Adrenal gland (tissue), 12 donors: ENCODE data around the gene SNX11. TPM values are rescaled to one million over a fixed set of nuclear protein-coding genes. Genes with fewer than 3 reads are reported as not detected.

Experiments
- DNase-seq, 7 donors: peaks; one replicate each; pipeline ENCODE4 v3.0.0-alpha.2; 2019 to 2020
- H3K27ac ChIP-seq, 5 donors: fragments of 200-600 bp; sonication (generic) in 4 of 5; 1 replicate in 3 of 5; 2 replicates in 2 of 5; pipeline versions ENCODE4 v1.5.1 to v1.8.0; 2016 to 2020; ENCODE audit warnings: mild to moderate bottlenecking in 1 of 5
- H3K27me3 ChIP-seq: fragments of 200-600 bp; 2 replicates; pipeline ENCODE4 v1.8.0; 2021
- H3K36me3 ChIP-seq, 2 donors: fragments of 200-600 bp; replicated peaks in 1 of 2; 1 replicate in 1 of 2; 2 replicates in 1 of 2; pipeline versions ENCODE4 v1.5.1 to v1.8.0; 2018 to 2022
- H3K4me1 ChIP-seq, 2 donors: fragments of 200-600 bp; replicated peaks in 1 of 2; 1 replicate in 1 of 2; 2 replicates in 1 of 2; pipeline versions ENCODE4 v1.5.1 to v1.8.0; 2018 to 2021
- H3K4me3 ChIP-seq, 4 donors: fragments of 200-600 bp; sonication (generic) in 3 of 4; one replicate each; pipeline ENCODE4 v1.5.1; 2016 to 2018
- H3K9me3 ChIP-seq, 3 donors: fragments of 200-600 bp; sonication (generic) in 1 of 3; replicated peaks in 1 of 3; 1 replicate in 2 of 3; 2 replicates in 1 of 3; pipeline versions ENCODE4 v1.5.1 to v1.8.0; 2016 to 2021
- POLR2A ChIP-seq, 2 donors: fragments of 450-650 bp; IDR thresholded peaks; one replicate each; pipeline ENCODE4 v1.6.1; 2017; ENCODE audit warnings: antibody characterized with exemption in 2 of 2, mild to moderate bottlenecking in 2 of 2, moderate library complexity in 1 of 2
- WGBS, 4 donors: extraction: QIAGEN DNeasy Blood & Tissue Kit in 2 of 4; methylation state at CpG; one replicate each; pipeline versions ENCODE4 v1.1.5 to v1.1.7; 2013 to 2017; 5-methylcytosine and 5-hydroxymethylcytosine counted together
- intact Hi-C, 2 donors: fragments of 100-400 bp; cut with DNase I; formaldehyde crosslinking; loops; one replicate each; pipeline versions ENCODE4 v1.14.1 to v1.15.0; 2022 to 2023
- polyA plus RNA-seq, 3 donors: library from polyadenylated mRNA; stranded (reverse); fragments of 200-250 nt in 2 of 3; fragments of 350-450 nt in 1 of 3; fragmentation: Illumina TruSeq in 1 of 3; extraction: RNeasy Lipid Tissue Mini Kit (QIAGEN cat#74804) in 1 of 3; gene quantifications; one replicate each; pipeline ENCODE4 v1.2.3, GENCODE V29; 2013 to 2014
- total RNA-seq, 9 donors: library from RNA; depleted of rRNA in 4 of 9; stranded (reverse); fragments of >200 nt in 4 of 9; fragments of 120-200 nt in 1 of 9; fragmentation: NEBNext Ultra II Directional in 1 of 9; extraction: Animal tissue kit (Norgen Biotek cat#: 25700) in 1 of 9; gene quantifications; one replicate each; pipeline versions ENCODE4 v1.1.0 to v1.2.4, GENCODE V29; 2013 to 2023
- TF ChIP-seq, protein P1 (sequence below), 6 experiments: fragments of 450-650 bp in 4 of 6; fragments of 200-600 bp in 2 of 6; sonication (generic) in 1 of 6; IDR thresholded peaks; 1 replicate in 5 of 6; 2 replicates in 1 of 6; pipeline versions ENCODE4 v1.5.1 to v1.8.0; 2016 to 2021; ENCODE audit warnings: antibody characterized with exemption in 6 of 6, mild to moderate bottlenecking in 2 of 6, moderate library complexity in 1 of 6
- donor health status: healthy with polysubstance abuse.
- donor health status: Bipolar disorder and iron deficiency.
- donor health status: DM: yes; HTN: yes; CAD: no.
- donor health status: DM: no; HTN: no; CAD: no.
- donor health status: DM: no; HTN: no; CAD: no.
- donor health status: DM: yes; HTN: yes; CAD: no.

Gene SNX11
- total and polyA plus RNA-seq, 12 donors: 6.7 to 29.9 (median 15.2) TPM

DNA sequence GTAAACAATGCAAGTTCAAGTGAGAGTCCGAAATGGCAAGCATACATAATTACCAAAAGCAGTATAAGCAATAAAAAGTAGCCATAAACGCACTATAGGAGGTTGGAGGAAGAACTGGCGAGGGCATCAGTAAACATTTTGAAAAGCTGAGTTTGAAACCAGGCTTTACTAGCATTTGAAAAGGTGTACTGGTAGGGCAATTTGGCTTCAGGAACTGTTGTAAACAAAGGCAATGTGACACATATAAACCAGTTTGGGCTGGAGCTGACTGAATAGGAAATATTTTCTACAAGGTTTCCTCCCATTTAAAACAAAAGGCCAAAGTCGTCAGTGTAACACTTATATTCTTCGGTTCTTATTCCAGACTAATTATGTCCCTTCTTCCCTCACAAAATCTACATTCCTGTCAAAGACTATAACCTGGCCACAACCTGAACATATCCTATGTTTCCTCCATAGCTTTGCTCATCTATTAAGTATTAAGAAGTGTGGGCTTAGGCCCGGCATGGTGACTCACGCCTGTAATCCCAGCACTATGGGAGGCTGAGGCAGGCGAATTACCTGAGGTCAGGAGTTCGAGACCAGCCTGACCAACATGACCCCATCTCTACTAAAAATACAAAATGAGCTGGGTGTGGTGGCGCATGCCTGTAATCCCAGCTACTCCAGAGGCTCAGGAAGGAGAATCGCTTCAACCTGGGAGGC, 14.1 kb upstream of the SNX11 start:
- intact Hi-C loops: no loop called here
- Histone ChIP-seq H3K4me3 (no peak overlapping the region), H3K27ac (no peak overlapping the region), H3K4me1 (no peaks in the 10 kb centered on the region), H3K36me3 (no peaks in the 10 kb centered on the region), H3K27me3 (no peaks in the 10 kb centered on the region), H3K9me3 (no peaks in the 10 kb centered on the region)
- TF ChIP-seq, protein P1, sequence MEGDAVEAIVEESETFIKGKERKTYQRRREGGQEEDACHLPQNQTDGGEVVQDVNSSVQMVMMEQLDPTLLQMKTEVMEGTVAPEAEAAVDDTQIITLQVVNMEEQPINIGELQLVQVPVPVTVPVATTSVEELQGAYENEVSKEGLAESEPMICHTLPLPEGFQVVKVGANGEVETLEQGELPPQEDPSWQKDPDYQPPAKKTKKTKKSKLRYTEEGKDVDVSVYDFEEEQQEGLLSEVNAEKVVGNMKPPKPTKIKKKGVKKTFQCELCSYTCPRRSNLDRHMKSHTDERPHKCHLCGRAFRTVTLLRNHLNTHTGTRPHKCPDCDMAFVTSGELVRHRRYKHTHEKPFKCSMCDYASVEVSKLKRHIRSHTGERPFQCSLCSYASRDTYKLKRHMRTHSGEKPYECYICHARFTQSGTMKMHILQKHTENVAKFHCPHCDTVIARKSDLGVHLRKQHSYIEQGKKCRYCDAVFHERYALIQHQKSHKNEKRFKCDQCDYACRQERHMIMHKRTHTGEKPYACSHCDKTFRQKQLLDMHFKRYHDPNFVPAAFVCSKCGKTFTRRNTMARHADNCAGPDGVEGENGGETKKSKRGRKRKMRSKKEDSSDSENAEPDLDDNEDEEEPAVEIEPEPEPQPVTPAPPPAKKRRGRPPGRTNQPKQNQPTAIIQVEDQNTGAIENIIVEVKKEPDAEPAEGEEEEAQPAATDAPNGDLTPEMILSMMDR (IDR thresholded peaks at IDR 0.05): no peak
- TF ChIP-seq POLR2A (IDR thresholded peaks at IDR 0.05): no peak
- DNase-seq: no peak
- 90 to 94% (median 91%) methylated on average over 10 to 11 of the region's 11 CpGs for WGBS, 4 donors

DNA sequence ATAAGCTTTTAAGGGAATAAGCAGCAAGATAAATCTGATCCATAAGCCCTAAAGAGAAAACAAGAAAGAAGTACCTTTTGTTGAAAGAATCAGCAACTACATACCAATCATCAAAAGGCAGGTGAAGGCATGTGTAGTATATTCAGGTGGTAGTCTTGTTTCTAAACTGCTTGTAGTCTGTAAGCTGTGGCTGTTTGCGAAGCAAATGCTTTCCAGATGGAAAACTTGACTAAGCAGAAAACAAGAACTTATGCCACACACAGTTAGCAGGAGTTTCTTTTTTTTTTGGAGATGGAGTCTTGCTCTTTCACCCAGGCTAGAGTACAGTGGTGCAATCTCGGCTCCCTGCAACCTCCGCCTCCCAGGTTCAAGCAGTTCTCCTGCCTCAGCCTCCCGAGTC, 12.0 kb upstream of the SNX11 start:
- intact Hi-C loops: no loop called here
- Histone ChIP-seq H3K9me3 (no peaks in the 10 kb centered on the region), H3K36me3 (no peaks in the 10 kb centered on the region), H3K4me3 (no peak overlapping the region), H3K4me1 (peaks cover 0 to 12% of the 10 kb centered on the region in 2 donors), H3K27ac (no peak overlapping the region), H3K27me3 (no peaks in the 10 kb centered on the region)
- no peak for DNase-seq
- 84 to 96% (median 90%) methylated on average over 4 of the region's 4 CpGs for WGBS, 4 donors
- TF ChIP-seq, protein P1 (IDR thresholded peaks at IDR 0.05): no peak
- no peak for TF ChIP-seq POLR2A (IDR thresholded peaks at IDR 0.05)

DNA sequence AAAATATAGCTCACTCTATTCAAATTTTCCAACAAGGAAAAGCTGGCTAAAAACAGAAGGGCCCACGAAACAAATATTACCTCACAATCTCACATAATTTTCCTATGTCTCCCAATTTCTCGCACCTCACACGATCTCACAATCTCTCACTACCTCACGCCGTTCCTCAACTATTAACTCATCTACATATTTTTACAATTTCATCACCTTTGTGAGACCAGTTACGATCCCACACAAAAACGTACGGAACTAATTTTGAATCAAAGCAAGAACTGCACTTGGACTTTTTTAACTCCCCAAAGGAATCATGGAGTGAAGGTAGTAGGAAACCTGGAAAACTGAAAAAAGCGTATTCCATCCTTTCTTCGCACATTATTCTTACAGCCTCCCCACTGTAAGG, 7.4 kb upstream of the SNX11 start:
- 38 to 47% (median 41%) methylated on average over 10 of the region's 10 CpGs for WGBS, 4 donors
- TF ChIP-seq, protein P1 (IDR thresholded peaks at IDR 0.05): no peak
- Histone ChIP-seq H3K27me3 (no peaks in the 10 kb centered on the region), H3K36me3 (no peaks in the 10 kb centered on the region), H3K4me1 (peaks cover 0 to 18% of the 10 kb centered on the region in 2 donors), H3K9me3 (no peaks in the 10 kb centered on the region), H3K27ac (peak overlapping the region in 3 of 5 donors; percentile 72 to 86 (median 82)), H3K4me3 (peak overlapping the region in 2 of 4 donors; percentile 76 to 82)
- no peak for DNase-seq
- intact Hi-C loops: no loop called here

DNA sequence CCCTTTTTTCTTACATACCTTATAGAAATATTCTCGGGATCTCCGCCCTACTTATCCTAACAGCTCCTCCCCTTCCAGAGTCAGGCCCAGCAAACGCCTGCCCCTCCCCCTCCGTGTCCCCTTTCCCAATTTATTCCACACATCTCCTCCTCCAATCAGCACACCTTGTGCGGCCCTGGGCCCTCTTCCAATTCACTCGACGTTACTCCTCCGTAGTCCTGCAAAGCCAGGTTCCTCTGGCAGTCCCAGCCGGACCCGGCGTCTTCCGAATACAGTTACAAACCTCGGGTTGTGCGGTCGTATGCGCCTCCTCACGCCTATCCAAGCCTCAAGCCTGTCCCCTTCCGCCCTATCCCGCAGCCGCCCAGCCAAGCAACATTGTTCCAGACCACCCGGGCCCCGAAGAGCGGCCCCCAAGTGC, 7.0 kb upstream of the SNX11 start:
- no peak for TF ChIP-seq POLR2A (IDR thresholded peaks at IDR 0.05)
- TF ChIP-seq, protein P1 (IDR thresholded peaks at IDR 0.05): no peak
- Histone ChIP-seq H3K27me3 (no peaks in the 10 kb centered on the region), H3K36me3 (no peaks in the 10 kb centered on the region), H3K4me3 (peak overlapping the region; percentile 35 to 95 (median 79)), H3K27ac (peak overlapping the region; percentile 65 to 86 (median 77)), H3K4me1 (peaks cover 0 to 18% of the 10 kb centered on the region in 2 donors), H3K9me3 (no peaks in the 10 kb centered on the region)
- peak; percentile 42 to 71 (median 55) for DNase-seq
- intact Hi-C loops: no loop called here
- WGBS, 4 donors: 0 to 2% (median 1%) methylated on average over 16 to 23 of the region's 23 CpGs
